ENCODE results near the gene ZNF496.

DNA sequence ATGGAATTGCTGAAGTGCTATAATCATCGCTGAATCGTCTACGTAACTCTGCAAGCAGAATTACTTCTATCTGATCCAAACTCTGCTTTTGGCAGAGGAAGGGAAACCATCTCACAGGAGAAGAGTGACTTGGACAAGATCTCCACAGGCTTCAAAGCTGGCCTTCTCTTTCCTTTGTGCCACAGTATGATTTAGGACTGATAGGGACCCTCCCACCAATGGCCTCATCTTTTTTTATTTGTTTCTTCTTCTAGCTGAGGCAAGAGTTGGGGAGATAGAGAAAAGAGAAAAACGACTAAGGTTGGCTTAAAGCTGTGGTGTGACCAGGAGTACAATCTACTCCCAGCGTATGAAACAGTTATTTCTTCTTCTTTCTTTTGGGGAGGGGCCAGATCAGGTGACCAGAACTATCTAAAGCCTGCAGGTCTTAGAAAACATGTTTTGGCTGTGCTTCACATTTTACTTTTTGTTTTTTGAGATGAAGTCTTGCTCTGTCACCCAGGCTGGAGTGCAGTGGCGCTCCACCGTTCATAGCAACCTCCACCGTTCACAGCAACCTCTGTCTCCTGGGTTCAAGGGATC, 35.0 kb downstream of the ZNF496 start:
- TF ChIP-seq, protein P1, sequence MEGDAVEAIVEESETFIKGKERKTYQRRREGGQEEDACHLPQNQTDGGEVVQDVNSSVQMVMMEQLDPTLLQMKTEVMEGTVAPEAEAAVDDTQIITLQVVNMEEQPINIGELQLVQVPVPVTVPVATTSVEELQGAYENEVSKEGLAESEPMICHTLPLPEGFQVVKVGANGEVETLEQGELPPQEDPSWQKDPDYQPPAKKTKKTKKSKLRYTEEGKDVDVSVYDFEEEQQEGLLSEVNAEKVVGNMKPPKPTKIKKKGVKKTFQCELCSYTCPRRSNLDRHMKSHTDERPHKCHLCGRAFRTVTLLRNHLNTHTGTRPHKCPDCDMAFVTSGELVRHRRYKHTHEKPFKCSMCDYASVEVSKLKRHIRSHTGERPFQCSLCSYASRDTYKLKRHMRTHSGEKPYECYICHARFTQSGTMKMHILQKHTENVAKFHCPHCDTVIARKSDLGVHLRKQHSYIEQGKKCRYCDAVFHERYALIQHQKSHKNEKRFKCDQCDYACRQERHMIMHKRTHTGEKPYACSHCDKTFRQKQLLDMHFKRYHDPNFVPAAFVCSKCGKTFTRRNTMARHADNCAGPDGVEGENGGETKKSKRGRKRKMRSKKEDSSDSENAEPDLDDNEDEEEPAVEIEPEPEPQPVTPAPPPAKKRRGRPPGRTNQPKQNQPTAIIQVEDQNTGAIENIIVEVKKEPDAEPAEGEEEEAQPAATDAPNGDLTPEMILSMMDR (IDR thresholded peaks at IDR 0.05), result no peak
- TF ChIP-seq POLR2A (IDR thresholded peaks at IDR 0.05), result no peak
